ENCODE results near the gene CMC2.
A peak's percentile ranks its signal among the peaks of the same experiment; 100 is the strongest.

The CMC2 gene

DNA sequence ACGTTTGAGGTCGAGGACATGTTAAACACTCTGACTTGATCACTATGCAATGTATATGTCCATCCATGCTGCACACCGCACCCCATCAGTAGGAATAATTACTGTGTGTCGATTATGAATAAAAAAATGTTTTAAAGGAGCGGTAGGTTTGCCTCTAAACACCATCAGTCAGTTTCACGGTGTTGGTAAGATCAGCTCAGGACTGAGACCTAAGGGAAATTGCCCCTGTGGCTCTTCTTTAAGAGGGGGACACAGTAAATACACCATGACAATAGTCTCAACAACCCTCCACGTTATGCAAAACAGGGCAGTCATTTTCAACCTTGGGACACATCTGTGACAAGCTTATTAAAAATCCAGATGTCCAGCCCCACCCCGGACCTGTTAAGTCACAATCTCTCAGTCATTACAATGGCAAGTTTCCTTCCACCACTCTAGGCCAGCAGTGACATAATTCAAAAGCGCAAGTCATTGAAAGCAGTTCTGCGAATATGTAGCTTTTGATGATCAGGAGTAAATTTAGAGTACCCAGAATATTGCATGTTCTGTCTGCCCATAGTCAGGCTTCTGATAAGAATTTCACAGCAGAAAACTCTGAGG is 30.2 kb upstream of the CMC2 start:
- no peaks in the 10 kb centered on the region for H3K36me3 ChIP-seq (replicated peaks; ENCODE audit: insufficient read depth, low read length)
- no peak for TF ChIP-seq EZH2phosphoT487 (IDR thresholded peaks at IDR 0.05; ENCODE audit: low read length)
- TF ChIP-seq, protein P1, sequence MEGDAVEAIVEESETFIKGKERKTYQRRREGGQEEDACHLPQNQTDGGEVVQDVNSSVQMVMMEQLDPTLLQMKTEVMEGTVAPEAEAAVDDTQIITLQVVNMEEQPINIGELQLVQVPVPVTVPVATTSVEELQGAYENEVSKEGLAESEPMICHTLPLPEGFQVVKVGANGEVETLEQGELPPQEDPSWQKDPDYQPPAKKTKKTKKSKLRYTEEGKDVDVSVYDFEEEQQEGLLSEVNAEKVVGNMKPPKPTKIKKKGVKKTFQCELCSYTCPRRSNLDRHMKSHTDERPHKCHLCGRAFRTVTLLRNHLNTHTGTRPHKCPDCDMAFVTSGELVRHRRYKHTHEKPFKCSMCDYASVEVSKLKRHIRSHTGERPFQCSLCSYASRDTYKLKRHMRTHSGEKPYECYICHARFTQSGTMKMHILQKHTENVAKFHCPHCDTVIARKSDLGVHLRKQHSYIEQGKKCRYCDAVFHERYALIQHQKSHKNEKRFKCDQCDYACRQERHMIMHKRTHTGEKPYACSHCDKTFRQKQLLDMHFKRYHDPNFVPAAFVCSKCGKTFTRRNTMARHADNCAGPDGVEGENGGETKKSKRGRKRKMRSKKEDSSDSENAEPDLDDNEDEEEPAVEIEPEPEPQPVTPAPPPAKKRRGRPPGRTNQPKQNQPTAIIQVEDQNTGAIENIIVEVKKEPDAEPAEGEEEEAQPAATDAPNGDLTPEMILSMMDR (IDR thresholded peaks at IDR 0.05; ENCODE audit: low read length): no peak
- no peak for TF ChIP-seq EZH2 (optimal IDR thresholded peaks at IDR 0.05; ENCODE audit: low read depth, low read length)
- no peaks in the 10 kb centered on the region for H3K27me3 ChIP-seq (replicated peaks; ENCODE audit: insufficient read depth, low read length)
- H3K9me3 ChIP-seq (replicated peaks; ENCODE audit: insufficient read depth, low read length): no peaks in the 10 kb centered on the region
- H3K4me2 ChIP-seq (ENCODE audit: low read depth, low read length): peak overlapping the region; percentile 82; the same call in 1 of the 2 replicates
- no peak overlapping the region for H3K27ac ChIP-seq (ENCODE audit: low read length)
- no peaks in the 10 kb centered on the region for H3K4me1 ChIP-seq (ENCODE audit: low read length)
- no peaks in the 10 kb centered on the region for H3K9me2 ChIP-seq (replicated peaks; ENCODE audit: insufficient read depth, low read length)
- H3K79me2 ChIP-seq (ENCODE audit: low read length): peaks cover 15% of the 10 kb centered on the region
- peak overlapping the region; percentile 61 for H3K4me3 ChIP-seq (ENCODE audit: low read length)
- H3K9ac ChIP-seq (ENCODE audit: low read length): peak overlapping the region; percentile 35; the same call in 1 of the 2 replicates
- no peaks in the 10 kb centered on the region for H4K20me1 ChIP-seq (ENCODE audit: insufficient read depth, low read length)
- no peak for DNase-seq
- 0 out of 2 replicates have a peak overlapping the region, but pooled peaks have one; percentile 30 for H2AFZ ChIP-seq (ENCODE audit: low read length)
- no peaks in the 10 kb centered on the region for H3F3A ChIP-seq (ENCODE audit: insufficient read depth, low read length)

- no peaks in the 10 kb centered on the region for H3K4me1 ChIP-seq (ENCODE audit: low read length)
- H3K27ac ChIP-seq (ENCODE audit: low read length): no peak overlapping the region
- H3K9ac ChIP-seq (ENCODE audit: low read length): peak overlapping the region; percentile 35; the same call in 1 of the 2 replicates
- H3K4me2 ChIP-seq (ENCODE audit: low read depth, low read length): peak overlapping the region; percentile 82; the same call in 1 of the 2 replicates
- no peaks in the 10 kb centered on the region for H3K9me2 ChIP-seq (replicated peaks; ENCODE audit: insufficient read depth, low read length)
- H2AFZ ChIP-seq (ENCODE audit: low read length): 0 out of 2 replicates have a peak overlapping the region, but pooled peaks have one; percentile 30
- peaks cover 15% of the 10 kb centered on the region for H3K79me2 ChIP-seq (ENCODE audit: low read length)
- no peaks in the 10 kb centered on the region for H4K20me1 ChIP-seq (ENCODE audit: insufficient read depth, low read length)
- H3F3A ChIP-seq (ENCODE audit: insufficient read depth, low read length): no peaks in the 10 kb centered on the region
- no peaks in the 10 kb centered on the region for H3K36me3 ChIP-seq (replicated peaks; ENCODE audit: insufficient read depth, low read length)
- H3K27me3 ChIP-seq (replicated peaks; ENCODE audit: insufficient read depth, low read length): no peaks in the 10 kb centered on the region
- peak overlapping the region; percentile 61 for H3K4me3 ChIP-seq (ENCODE audit: low read length)
- DNase-seq: peak; percentile 39
- no peaks in the 10 kb centered on the region for H3K9me3 ChIP-seq (replicated peaks; ENCODE audit: insufficient read depth, low read length)
- no peak for TF ChIP-seq EZH2 (optimal IDR thresholded peaks at IDR 0.05; ENCODE audit: low read depth, low read length)
- TF ChIP-seq, protein P1 (IDR thresholded peaks at IDR 0.05; ENCODE audit: low read length): no peak
- TF ChIP-seq EZH2phosphoT487 (IDR thresholded peaks at IDR 0.05; ENCODE audit: low read length): no peak
Measured at GRCh38 chr16:81035975-81036750, 29.5 kb upstream of the CMC2 start.

- Histone ChIP-seq H3K9ac (ENCODE audit: low read length) (peak within 1 kb of the TSS; percentile 35; the same call in 1 of the 2 replicates), H3K27me3 (replicated peaks; ENCODE audit: insufficient read depth, low read length) (no peaks in the 10 kb centered on the region), H4K20me1 (ENCODE audit: insufficient read depth, low read length) (no peaks in the 10 kb centered on the region), H3F3A (ENCODE audit: insufficient read depth, low read length) (no peaks in the 10 kb centered on the region), H3K4me2 (ENCODE audit: low read depth, low read length) (peak within 1 kb of the TSS; percentile 82; the same call in 1 of the 2 replicates), H3K36me3 (replicated peaks; ENCODE audit: insufficient read depth, low read length) (no peaks in the 10 kb centered on the region), H3K4me1 (ENCODE audit: low read length) (no peaks in the 10 kb centered on the region), H3K27ac (ENCODE audit: low read length) (no peak within 1 kb of the TSS), H3K9me3 (replicated peaks; ENCODE audit: insufficient read depth, low read length) (no peaks in the 10 kb centered on the region), H3K9me2 (replicated peaks; ENCODE audit: insufficient read depth, low read length) (no peaks in the 10 kb centered on the region), H2AFZ (ENCODE audit: low read length) (0 out of 2 replicates have a peak within 1 kb of the TSS, but pooled peaks have one; percentile 30), H3K4me3 (ENCODE audit: low read length) (peak within 1 kb of the TSS; percentile 61), H3K79me2 (ENCODE audit: low read length) (peaks cover 15% of the 10 kb centered on the region)
- TF ChIP-seq, protein P1 (IDR thresholded peaks at IDR 0.05; ENCODE audit: low read length): peak; percentile 72
- no peak for TF ChIP-seq EZH2 (optimal IDR thresholded peaks at IDR 0.05; ENCODE audit: low read depth, low read length)
- DNase-seq: peak; percentile 82
Measured at GRCh38 chr16:81035398-81035974, 28.8 kb upstream of the CMC2 start, which contains the start of gene ATMIN. ATMIN (plus strand) TSS chr16:81035842; CDS start chr16:81035871, 29 bp downstream.
